GM21737 (cell line): Measurements from ENCODE around the gene DHH.
A peak's percentile ranks its signal among the peaks of the same experiment; 100 is the strongest.
"Not testable (repeated sequence)": the region's sequence is repeated elsewhere in the genome, so short reads cannot be mapped to it uniquely, and the experiment has no call there.

Experiments used
- ATAC-seq: cut with Tn5 transposase; IDR thresholded peaks from one replicate; pipeline ENCODE4 v1.9.1; 2021; ENCODE audit warnings: mild to moderate bottlenecking, moderate library complexity; ENCODE audit not compliant: unreplicated experiment

Gene DHH

DNA sequence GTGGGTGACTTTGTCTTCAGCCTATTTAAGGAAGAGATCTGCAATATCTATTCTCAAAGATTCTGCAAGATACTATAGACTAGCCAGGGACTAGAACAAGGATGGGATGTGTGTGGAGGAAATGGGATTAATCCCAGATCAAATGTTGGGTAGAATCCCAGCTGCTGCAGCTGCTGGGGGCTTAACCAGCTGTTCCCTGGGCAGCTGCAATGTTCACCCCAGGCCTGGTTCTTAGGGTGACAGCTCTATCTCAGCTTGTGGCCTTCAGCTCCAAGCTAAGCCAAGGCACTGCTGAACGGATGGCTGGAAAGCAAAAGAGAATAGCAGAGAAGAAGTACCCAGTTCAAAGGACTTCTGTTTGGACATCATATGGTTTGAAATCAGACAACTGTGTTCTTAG is 14.8 kb downstream of the DHH start:
- no peak for ATAC-seq

GRCh38 chr12:49070971-49071370 is 23.6 kb downstream of the DHH start:
- no peak for ATAC-seq

GRCh38 chr12:49069507-49070346 is 24.9 kb downstream of the DHH start, which contains the start of gene RHEBL1:
TSS of gene RHEBL1 (minus strand) at chr12:49069979. CDS start at chr12:49069785, 194 bp downstream.
- peak; percentile 96 for ATAC-seq

GRCh38 chr12:49068879-49069506 is 25.6 kb downstream of the DHH start:
- ATAC-seq, result no peak

- no peak for ATAC-seq
Observed at GRCh38 chr12:49066120-49066519, 28.5 kb downstream of the DHH start.

DNA sequence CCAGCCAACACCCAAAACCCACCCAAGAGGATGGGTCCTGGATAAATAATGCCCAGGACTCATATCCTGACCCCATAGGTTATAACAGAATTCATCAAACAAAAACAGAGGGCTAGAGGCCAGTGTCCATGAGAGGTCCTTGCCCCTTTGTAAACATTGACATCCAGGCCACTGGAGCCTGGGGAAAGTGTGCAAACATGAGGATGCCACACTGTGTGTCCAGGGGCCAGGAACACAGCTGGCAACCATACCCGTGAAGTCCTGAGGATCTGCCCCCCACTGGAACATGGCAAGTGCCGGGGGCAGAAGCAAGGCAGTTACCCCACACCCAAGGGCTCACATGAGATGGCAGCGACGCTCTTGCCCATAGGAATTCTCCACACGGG is 29.8 kb downstream of the DHH start:
- ATAC-seq, result no peak

DNA sequence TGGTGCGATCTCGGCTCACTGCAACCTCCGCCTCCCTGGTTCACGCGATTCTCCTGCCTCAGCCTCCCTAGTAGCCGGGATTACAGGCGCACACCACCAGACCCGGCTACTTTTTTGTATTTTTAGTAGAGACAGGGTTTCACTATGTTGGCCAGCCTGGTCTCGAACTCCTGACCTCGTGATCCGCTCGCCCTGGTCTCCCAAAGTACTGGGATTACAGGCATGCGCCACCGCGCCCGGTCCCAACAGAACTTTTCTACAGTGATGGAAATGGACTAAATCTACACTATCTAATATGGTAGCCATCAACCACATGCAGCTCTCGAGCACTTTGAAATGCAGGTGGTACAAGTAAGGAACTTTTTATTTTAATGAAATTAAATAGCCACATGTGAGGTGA is 32.7 kb downstream of the DHH start:
- ATAC-seq, result not testable (repeated sequence)

- no peak for ATAC-seq
Observed at GRCh38 chr12:49061157-49061650, 33.4 kb downstream of the DHH start.

DNA sequence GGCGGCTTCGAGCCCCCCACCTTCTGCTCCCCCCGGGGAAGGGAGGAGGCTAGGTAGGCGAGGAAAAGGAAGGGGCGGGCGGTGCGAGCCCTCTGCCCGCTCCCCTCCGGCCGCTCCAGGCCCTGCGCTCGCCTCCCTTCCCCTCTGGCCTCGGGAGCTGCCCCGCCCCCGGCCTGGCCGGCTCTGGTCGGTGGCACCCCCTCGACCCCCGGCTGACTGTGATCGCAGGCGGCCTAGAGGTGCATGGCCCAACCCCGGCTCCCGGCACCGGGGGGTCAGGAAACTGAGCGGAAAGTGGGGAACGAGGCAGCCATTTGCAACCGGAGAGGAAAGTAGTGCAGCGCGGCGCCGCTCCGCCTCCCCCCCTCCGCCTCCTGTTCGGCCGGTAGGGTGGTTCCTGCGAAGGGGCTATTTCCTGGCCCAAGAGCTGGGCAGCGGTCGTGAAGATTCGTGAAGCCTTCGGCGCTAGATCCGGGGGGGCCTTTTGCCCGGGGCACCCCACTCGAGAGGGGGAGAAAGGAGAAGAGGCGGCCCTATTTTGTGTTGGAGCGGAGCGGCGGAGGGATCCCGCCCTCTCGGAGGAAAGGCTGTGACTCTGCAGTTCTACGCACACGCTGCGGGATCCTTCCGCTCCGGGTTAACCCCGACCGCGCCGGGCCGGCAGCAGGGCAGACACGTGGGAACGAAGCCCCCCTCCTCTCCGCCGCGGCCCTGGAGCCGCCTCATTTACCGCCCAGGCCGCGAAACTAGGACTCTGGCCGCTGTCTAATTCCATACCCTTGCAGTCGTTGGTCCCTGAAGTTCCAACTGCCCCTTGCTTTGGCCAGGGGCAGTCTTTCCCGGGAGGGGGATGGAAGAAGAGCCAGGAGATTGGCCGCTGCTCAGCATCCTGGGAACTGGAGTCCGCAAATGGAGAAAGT is 34.1 kb downstream of the DHH start, which contains the start of gene KMT2D:
Gene KMT2D, minus strand, starts transcription at position 558 of the 920 bp plus-strand sequence. CDS start 5,470 bp downstream, outside the sequence.
- peak; percentile 45 for ATAC-seq

- ATAC-seq, result peak; percentile 18
Observed at GRCh38 chr12:49059299-49060171, 35.1 kb downstream of the DHH start.

DNA sequence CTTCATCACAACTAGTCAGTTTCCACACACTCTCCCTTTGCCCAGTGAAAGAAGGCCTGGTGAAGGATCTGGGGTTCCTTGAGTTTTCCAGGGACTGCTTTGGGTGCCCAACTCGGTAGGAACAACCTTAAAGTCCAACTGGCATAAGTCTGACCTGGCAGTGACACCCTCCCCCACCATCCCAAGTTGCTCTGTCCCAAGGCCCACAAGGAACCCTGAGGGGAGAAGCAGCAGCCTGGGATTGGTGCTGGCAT is 35.6 kb downstream of the DHH start:
- no peak for ATAC-seq

DNA sequence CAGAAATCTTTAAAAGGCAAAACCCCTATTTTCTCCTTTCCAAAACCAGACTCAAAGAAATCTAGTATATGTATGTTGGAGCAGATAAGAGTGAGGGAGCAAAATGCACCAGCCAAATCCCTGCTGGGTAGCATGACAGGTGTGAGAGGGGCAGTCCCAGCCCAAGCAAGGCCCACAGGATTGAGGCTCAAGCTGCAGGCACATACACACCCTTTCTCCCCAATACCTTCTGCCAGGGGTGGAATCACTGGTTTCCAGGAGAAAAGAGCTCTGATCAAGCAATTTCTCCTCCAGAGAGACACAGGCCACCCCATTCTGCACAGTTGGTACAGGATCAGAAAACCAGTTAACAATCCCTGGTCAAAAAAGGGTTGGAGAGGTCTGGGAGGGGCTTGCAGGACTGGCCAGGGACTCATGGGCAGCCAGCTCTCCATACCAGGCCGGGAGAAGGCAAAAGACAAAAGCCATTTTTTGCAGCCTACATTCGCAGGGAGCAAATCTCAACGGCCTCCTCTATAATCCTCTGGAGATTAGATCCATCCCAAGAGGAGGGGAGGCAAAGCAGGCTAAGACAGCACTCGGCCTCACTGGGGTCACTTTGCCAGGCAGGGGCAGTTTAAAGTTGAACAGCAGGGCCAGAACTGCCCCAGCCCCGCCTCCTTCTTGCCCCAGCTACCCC is 36.1 kb downstream of the DHH start:
- ATAC-seq, result no peak

DNA sequence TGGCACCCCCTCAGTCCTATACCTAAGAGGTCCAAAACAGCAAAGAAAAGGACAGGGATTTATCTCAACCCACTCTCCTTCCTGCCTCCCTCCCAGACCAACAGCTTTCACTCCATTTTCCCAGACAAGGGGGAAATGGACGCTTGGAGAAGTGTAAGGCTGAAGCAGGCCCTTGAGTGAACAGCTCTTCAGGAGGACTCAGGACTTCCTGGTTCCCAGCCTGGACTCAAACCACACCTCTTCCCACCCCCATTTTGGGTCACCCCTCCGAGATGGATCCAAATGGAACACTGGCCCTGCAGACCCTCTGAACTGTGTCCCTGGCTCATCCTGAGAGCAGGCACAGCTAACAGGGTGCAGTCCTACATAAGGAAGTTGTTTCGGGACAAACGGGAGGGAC is 36.7 kb downstream of the DHH start:
- no peak for ATAC-seq

DNA sequence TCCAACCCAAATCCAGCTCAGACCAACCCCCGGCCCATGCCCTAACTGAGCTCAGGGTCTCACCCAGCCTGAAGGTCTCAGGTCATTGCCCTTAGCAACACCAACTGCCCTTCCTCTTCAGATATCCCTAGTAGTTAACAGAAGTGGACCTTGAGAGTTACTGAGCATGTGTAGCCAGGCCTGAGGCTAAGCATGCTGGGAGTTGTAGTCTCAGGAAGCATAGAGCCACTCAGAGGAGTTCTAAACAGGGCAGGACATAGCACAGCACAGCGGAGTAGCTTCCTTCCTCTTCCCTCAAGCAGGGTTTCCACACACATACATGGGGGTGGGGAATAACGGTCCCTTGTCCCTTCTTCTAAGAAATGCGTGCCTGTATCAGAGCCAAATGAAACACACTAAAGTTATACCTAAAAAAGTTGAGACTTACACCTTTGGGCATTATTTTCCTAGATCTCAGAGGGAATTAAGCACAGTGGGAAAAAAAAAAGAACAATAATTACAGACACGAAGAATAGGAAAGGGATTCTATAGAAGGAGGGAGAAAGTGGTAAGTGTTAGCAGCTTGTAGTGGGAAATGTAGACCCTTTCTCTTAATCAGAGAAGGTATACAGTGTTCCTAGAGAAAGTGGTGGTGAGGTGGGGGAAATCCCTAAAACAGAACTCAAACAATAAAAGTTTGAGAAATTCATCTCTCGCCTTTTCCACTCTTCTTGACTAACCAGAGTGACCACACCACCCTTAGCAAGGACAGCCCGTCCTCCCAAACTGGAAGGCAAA is 38.4 kb downstream of the DHH start:
- peak; percentile 41 for ATAC-seq

DNA sequence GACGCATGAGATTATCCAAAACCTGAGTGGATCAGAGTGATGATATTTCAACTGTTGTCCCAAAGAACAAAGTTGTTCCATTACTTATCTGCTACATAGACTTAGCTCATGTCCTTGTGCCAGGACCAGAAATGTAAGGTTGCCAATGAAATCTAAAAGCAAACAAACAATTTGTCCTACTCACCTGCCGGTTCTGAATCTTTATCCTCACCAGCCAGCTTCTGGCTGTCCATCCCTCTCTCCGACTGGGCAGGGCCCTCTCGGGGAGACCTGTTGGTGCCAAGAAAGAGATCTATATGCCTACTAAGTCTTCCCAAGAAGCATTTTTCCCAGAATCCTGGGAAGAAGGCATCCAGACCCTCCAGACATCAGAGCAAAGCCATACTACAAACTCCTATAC is 39.5 kb downstream of the DHH start:
- no peak for ATAC-seq

GRCh38 chr12:49054524-49054923 is 40.1 kb downstream of the DHH start:
- no peak for ATAC-seq

DNA sequence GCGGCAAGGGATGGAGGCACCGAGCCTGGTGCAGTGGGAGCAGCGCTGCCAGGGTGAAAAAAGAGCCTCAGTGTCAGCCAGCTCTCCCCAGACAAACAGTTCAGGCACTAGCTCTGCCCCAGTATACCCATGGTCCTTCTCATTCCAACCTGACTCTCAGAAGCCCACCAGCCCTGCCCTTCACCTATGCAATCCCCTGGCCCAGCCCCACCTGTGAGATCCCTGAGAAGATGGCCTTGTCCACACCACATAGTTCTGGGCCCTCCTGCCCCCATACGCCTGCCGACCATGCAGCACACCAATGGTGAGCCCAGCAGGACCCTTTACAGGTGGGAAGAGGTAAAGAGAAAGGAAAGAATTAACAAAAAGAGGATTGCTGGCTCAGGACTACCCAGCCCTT is 40.5 kb downstream of the DHH start:
- ATAC-seq, result no peak

DNA sequence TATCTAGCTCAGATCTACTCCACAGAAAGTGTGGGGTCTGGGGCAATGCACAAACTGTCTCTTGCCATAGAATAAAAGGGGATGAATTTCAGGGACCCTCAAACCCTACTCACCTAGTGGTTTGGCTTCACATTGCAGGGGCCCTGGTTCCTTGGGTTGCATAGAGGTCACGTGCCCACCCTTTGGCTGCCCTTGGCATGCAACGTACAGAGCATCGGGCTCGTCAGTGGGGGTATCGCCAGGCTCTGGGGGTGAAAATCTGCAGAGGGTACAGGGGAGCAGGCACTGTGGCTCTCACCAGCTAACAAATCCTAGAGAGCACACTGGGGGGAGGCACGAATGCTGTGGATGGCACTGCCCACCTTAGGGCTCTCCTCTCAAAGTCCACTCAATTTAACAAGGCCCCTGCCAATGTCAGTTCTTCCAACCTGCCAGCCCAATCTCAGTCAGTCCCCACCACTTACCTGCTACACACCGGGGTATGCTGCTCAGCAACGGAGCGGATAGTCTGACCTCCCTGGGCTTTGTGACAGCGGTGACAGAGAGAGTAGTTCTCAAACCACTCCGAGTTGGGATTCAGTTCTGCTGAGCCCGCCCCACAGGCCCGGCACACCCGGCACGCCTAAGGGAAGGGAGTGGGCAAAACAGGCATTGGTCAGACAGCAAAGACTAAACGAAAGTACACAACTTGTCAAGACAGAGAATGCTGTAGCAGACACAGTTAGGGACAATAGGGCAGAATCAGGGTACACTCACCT is 42.0 kb downstream of the DHH start:
- no peak for ATAC-seq
